Stimulated activated effector memory CD8-positive, alpha-beta T cell treated with anti-CD3 and anti-CD28 coated beads, Interleukin-12 subunit alpha, Interleukin-12 subunit beta, amount 100 ng/mL, for 72 hours (primary cell): Measurements from ENCODE around the gene CDHR5.

ENCODE experiments used
- ATAC-seq: fragments of 150-1000 bp; cut with Tn5 transposase; 2 replicates; pipeline ENCODE4 v1.10.0; 2021
- DNase-seq, 2 donors: peaks; one replicate each; pipeline ENCODE4 v3.0.0; 2021 to 2022; ENCODE audit warnings: low spot score in 2 of 2
- H3K27ac Mint-ChIP-seq: one replicate; pipeline ENCODE4 v1.8.0; 2022; ENCODE audit warnings: mild to moderate bottlenecking, mixed read lengths
- H3K36me3 Mint-ChIP-seq: one replicate; pipeline ENCODE4 v1.8.0; 2022; ENCODE audit warnings: mild to moderate bottlenecking, mixed read lengths
- H3K4me1 Mint-ChIP-seq: one replicate; pipeline ENCODE4 v1.8.0; 2022; ENCODE audit warnings: mixed read lengths
- H3K4me3 Mint-ChIP-seq: one replicate; pipeline ENCODE4 v1.8.0; 2022; ENCODE audit warnings: mild to moderate bottlenecking, mixed read lengths
- H3K9me3 Mint-ChIP-seq: one replicate; pipeline ENCODE4 v1.8.0; 2022; ENCODE audit warnings: mixed read lengths

Gene CDHR5

GRCh38 chr11:595400-595799, 29.4 kb downstream of the CDHR5 start:
- Mint-ChIP-seq H3K9me3 (no peaks in the 10 kb centered on the region), H3K27ac (no peak overlapping the region), H3K4me1 (peaks cover 28% of the 10 kb centered on the region), H3K4me3 (no peak overlapping the region), H3K36me3 (peaks cover 95% of the 10 kb centered on the region)
- ATAC-seq = no peak
- DNase-seq = no peak

GRCh38 chr11:593347-593746, 31.4 kb downstream of the CDHR5 start:
- peaks cover 95% of the 10 kb centered on the region for H3K36me3 Mint-ChIP-seq
- no peaks in the 10 kb centered on the region for H3K9me3 Mint-ChIP-seq
- peaks cover 39% of the 10 kb centered on the region for H3K4me1 Mint-ChIP-seq
- no peak for DNase-seq
- H3K27ac Mint-ChIP-seq = peak overlapping the region; percentile 63
- H3K4me3 Mint-ChIP-seq = no peak overlapping the region
- ATAC-seq = no peak

- Mint-ChIP-seq H3K36me3 (peaks cover 95% of the 10 kb centered on the region), H3K9me3 (no peaks in the 10 kb centered on the region), H3K4me3 (no peak overlapping the region), H3K27ac (peak overlapping the region; percentile 37), H3K4me1 (peaks cover 42% of the 10 kb centered on the region)
- no peak for ATAC-seq
- DNase-seq = no peak
Observed at GRCh38 chr11:592918-593317, 31.8 kb downstream of the CDHR5 start.

- ATAC-seq (no peak), DNase-seq (no peak)
- H3K36me3 Mint-ChIP-seq = peaks cover 99% of the 10 kb centered on the region
- H3K9me3 Mint-ChIP-seq = no peaks in the 10 kb centered on the region
- no peak overlapping the region for H3K4me3 Mint-ChIP-seq
- H3K4me1 Mint-ChIP-seq = peaks cover 46% of the 10 kb centered on the region
- H3K27ac Mint-ChIP-seq = peak overlapping the region; percentile 37
Observed at GRCh38 chr11:592501-592900, 32.3 kb downstream of the CDHR5 start.

GRCh38 chr11:590997-591396, 33.8 kb downstream of the CDHR5 start:
- DNase-seq (no peak), ATAC-seq (no peak)
- peaks cover 48% of the 10 kb centered on the region for H3K4me1 Mint-ChIP-seq
- no peak overlapping the region for H3K27ac Mint-ChIP-seq
- H3K4me3 Mint-ChIP-seq = no peak overlapping the region
- no peaks in the 10 kb centered on the region for H3K9me3 Mint-ChIP-seq
- H3K36me3 Mint-ChIP-seq = peaks cover 98% of the 10 kb centered on the region

- Mint-ChIP-seq H3K27ac (peak overlapping the region; percentile 63), H3K36me3 (peaks cover 92% of the 10 kb centered on the region), H3K4me1 (peaks cover 48% of the 10 kb centered on the region), H3K4me3 (no peak overlapping the region), H3K9me3 (no peaks in the 10 kb centered on the region)
- no peak for DNase-seq
- no peak for ATAC-seq
Observed at GRCh38 chr11:589798-590197, 35.0 kb downstream of the CDHR5 start.

- peak; percentile 98 for ATAC-seq
- peak in 1 of 2 donors; percentile 77 for DNase-seq
- H3K36me3 Mint-ChIP-seq = peaks cover 92% of the 10 kb centered on the region
- peak overlapping the region; percentile 76 for H3K4me3 Mint-ChIP-seq
- H3K4me1 Mint-ChIP-seq = peaks cover 36% of the 10 kb centered on the region
- H3K9me3 Mint-ChIP-seq = no peaks in the 10 kb centered on the region
- peak overlapping the region; percentile 94 for H3K27ac Mint-ChIP-seq
Observed at GRCh38 chr11:587978-588380, 36.8 kb downstream of the CDHR5 start.

GRCh38 chr11:587546-587945, 37.2 kb downstream of the CDHR5 start:
- Mint-ChIP-seq H3K36me3 (peaks cover 92% of the 10 kb centered on the region), H3K4me1 (peaks cover 35% of the 10 kb centered on the region), H3K4me3 (peak overlapping the region; percentile 76)

GRCh38 chr11:586376-587316, 38.1 kb downstream of the CDHR5 start:
- peaks cover 92% of the 10 kb centered on the region for H3K36me3 Mint-ChIP-seq
- H3K27ac Mint-ChIP-seq = peak overlapping the region; percentile 94
- no peak for DNase-seq
- ATAC-seq = no peak
- peaks cover 39% of the 10 kb centered on the region for H3K4me1 Mint-ChIP-seq
- H3K4me3 Mint-ChIP-seq = peak overlapping the region; percentile 76
- H3K9me3 Mint-ChIP-seq = no peaks in the 10 kb centered on the region

More at GRCh38 chr11:587546-587945, 37.2 kb downstream of the CDHR5 start:
- H3K27ac Mint-ChIP-seq = peak overlapping the region; percentile 94
- peak; percentile 44 for ATAC-seq
- DNase-seq = no peak
- H3K9me3 Mint-ChIP-seq = no peaks in the 10 kb centered on the region

GRCh38 chr11:584287-584686, 40.5 kb downstream of the CDHR5 start:
- DNase-seq = no peak
- Mint-ChIP-seq H3K36me3 (peaks cover 86% of the 10 kb centered on the region), H3K4me3 (no peak overlapping the region), H3K27ac (peak overlapping the region; percentile 52), H3K9me3 (no peaks in the 10 kb centered on the region), H3K4me1 (peaks cover 52% of the 10 kb centered on the region)
- no peak for ATAC-seq

GRCh38 chr11:581752-582151, 43.0 kb downstream of the CDHR5 start:
- peaks cover 85% of the 10 kb centered on the region for H3K36me3 Mint-ChIP-seq
- H3K4me3 Mint-ChIP-seq = no peak overlapping the region
- no peaks in the 10 kb centered on the region for H3K9me3 Mint-ChIP-seq
- ATAC-seq (no peak), DNase-seq (no peak)
- H3K27ac Mint-ChIP-seq = peak overlapping the region; percentile 83
- peaks cover 54% of the 10 kb centered on the region for H3K4me1 Mint-ChIP-seq

GRCh38 chr11:581342-581741, 43.4 kb downstream of the CDHR5 start:
- Mint-ChIP-seq H3K4me1 (peaks cover 50% of the 10 kb centered on the region), H3K4me3 (no peak overlapping the region), H3K9me3 (no peaks in the 10 kb centered on the region), H3K36me3 (peaks cover 83% of the 10 kb centered on the region), H3K27ac (peak overlapping the region; percentile 83)
- no peak for DNase-seq
- no peak for ATAC-seq

GRCh38 chr11:579830-580601, 44.7 kb downstream of the CDHR5 start:
- DNase-seq (no peak), ATAC-seq (no peak)
- Mint-ChIP-seq H3K27ac (peak overlapping the region; percentile 40), H3K4me3 (peak overlapping the region; percentile 82), H3K36me3 (peaks cover 86% of the 10 kb centered on the region), H3K9me3 (no peaks in the 10 kb centered on the region), H3K4me1 (peaks cover 49% of the 10 kb centered on the region)

- H3K36me3 Mint-ChIP-seq = peaks cover 70% of the 10 kb centered on the region
- no peaks in the 10 kb centered on the region for H3K9me3 Mint-ChIP-seq
- H3K4me1 Mint-ChIP-seq = peaks cover 60% of the 10 kb centered on the region
- H3K27ac Mint-ChIP-seq = peak overlapping the region; percentile 45
- H3K4me3 Mint-ChIP-seq = peak overlapping the region; percentile 82
- no peak for DNase-seq
- ATAC-seq = no peak
Observed at GRCh38 chr11:578276-579035, 46.3 kb downstream of the CDHR5 start.

- H3K27ac Mint-ChIP-seq = peak overlapping the region; percentile 84
- DNase-seq = no peak
- peaks cover 60% of the 10 kb centered on the region for H3K4me1 Mint-ChIP-seq
Observed at GRCh38 chr11:577611-577894, 47.2 kb downstream of the CDHR5 start.

More at GRCh38 chr11:577611-577894, 47.2 kb downstream of the CDHR5 start:
- H3K4me3 Mint-ChIP-seq = peak overlapping the region; percentile 82
- peaks cover 61% of the 10 kb centered on the region for H3K36me3 Mint-ChIP-seq
- no peak for ATAC-seq
- H3K9me3 Mint-ChIP-seq = no peaks in the 10 kb centered on the region
